GM19397 (cell line): ENCODE results near the gene SIGLEC9.

Experiments
- ATAC-seq: cut with Tn5 transposase; IDR thresholded peaks from one replicate; pipeline ENCODE4 v1.9.1; 2021; ENCODE audit warnings: mild to moderate bottlenecking, moderate library complexity; ENCODE audit not compliant: unreplicated experiment

SIGLEC9 gene

DNA sequence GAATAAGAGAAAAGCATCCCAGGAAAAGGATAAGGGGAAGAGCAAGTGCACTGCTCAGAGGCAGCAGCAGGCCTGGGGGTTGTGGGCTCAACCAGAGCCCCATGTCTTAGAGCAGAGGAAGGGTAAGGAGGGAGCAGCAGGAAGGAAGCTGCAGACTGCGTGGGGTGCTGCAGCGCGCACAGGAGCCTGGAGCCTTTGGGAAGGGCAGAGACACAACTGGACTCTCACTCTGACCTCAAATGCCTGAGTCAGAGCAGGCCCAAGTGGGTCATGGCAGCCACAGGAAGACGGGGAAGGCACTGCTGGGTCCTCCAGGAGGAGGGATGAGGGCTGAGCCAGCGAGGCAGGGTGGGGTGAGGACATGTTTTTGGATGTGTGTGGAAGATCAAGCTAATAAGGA is 49.0 kb downstream of the SIGLEC9 start:
- ATAC-seq: no peak

- ATAC-seq: no peak
Observed at GRCh38 chr19:51179256-51179655, 54.5 kb downstream of the SIGLEC9 start.
